ENCODE data around the gene NANOG.
"Not testable (repeated sequence)": the region's sequence is repeated elsewhere in the genome, so short reads cannot be mapped to it uniquely, and the experiment has no call there.

- TF ChIP-seq, protein P1, sequence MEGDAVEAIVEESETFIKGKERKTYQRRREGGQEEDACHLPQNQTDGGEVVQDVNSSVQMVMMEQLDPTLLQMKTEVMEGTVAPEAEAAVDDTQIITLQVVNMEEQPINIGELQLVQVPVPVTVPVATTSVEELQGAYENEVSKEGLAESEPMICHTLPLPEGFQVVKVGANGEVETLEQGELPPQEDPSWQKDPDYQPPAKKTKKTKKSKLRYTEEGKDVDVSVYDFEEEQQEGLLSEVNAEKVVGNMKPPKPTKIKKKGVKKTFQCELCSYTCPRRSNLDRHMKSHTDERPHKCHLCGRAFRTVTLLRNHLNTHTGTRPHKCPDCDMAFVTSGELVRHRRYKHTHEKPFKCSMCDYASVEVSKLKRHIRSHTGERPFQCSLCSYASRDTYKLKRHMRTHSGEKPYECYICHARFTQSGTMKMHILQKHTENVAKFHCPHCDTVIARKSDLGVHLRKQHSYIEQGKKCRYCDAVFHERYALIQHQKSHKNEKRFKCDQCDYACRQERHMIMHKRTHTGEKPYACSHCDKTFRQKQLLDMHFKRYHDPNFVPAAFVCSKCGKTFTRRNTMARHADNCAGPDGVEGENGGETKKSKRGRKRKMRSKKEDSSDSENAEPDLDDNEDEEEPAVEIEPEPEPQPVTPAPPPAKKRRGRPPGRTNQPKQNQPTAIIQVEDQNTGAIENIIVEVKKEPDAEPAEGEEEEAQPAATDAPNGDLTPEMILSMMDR (conservative IDR thresholded peaks at IDR 0.05): not testable (repeated sequence)
- TF ChIP-seq EZH2 (IDR thresholded peaks at IDR 0.05; ENCODE audit: low read depth): not testable (repeated sequence)
Observed at GRCh38 chr12:7843583-7843982, 54.4 kb downstream of the NANOG start.

Measured in PC-9 (cell line).